Mesenchymal stem cell (in vitro differentiated cells and primary cell): Measurements from ENCODE around the gene PNPLA3.

Experiments
- DNase-seq: peaks from one replicate; pipeline ENCODE4 v3.0.0-alpha.2; 2013
- H2AFZ ChIP-seq: one replicate; pipeline ENCODE4 v1.6.1; 2013; ENCODE audit warnings: low read depth, mild to moderate bottlenecking, control low read depth, inconsistent platforms, low read length, moderate library complexity
- H2AK5ac ChIP-seq: 2 replicates; pipeline ENCODE4 v1.6.1; 2013; ENCODE audit warnings: low read length, moderate library complexity, mild to moderate bottlenecking, inconsistent platforms; ENCODE audit not compliant: severe bottlenecking
- H2BK120ac ChIP-seq: one replicate; pipeline ENCODE4 v1.6.1; 2013; ENCODE audit warnings: low read depth, mild to moderate bottlenecking, inconsistent platforms, low read length, moderate library complexity
- H2BK12ac ChIP-seq, 2 experiments: one replicate each; pipeline ENCODE4 v1.6.1; 2013; ENCODE audit warnings: inconsistent platforms in 2 of 2, low read length in 2 of 2, mild to moderate bottlenecking in 2 of 2, moderate library complexity in 2 of 2, control low read depth in 1 of 2
- H2BK15ac ChIP-seq: one replicate; pipeline ENCODE4 v1.6.1; 2013; ENCODE audit warnings: mild to moderate bottlenecking, low read depth, inconsistent platforms; ENCODE audit not compliant: poor library complexity, severe bottlenecking
- H2BK5ac ChIP-seq: 2 replicates; pipeline ENCODE4 v1.6.1; 2013; ENCODE audit warnings: low read depth, mild to moderate bottlenecking, low read length, control low read depth, inconsistent platforms; ENCODE audit not compliant: poor library complexity, severe bottlenecking
- H3K14ac ChIP-seq, 2 experiments: one replicate each; pipeline ENCODE4 v1.6.1; 2013; ENCODE audit warnings: inconsistent platforms in 2 of 2, low read length in 2 of 2, control low read depth in 1 of 2, mild to moderate bottlenecking in 1 of 2, moderate library complexity in 1 of 2
- H3K18ac ChIP-seq, 2 experiments: one replicate each; pipeline ENCODE4 v1.6.1; 2013; ENCODE audit warnings: inconsistent platforms in 2 of 2, low read length in 2 of 2, control low read depth in 1 of 2, low read depth in 1 of 2, mild to moderate bottlenecking in 1 of 2
- H3K23ac ChIP-seq, 2 experiments: one replicate each; pipeline ENCODE4 v1.6.1; 2013; ENCODE audit warnings: inconsistent platforms in 2 of 2, low read length in 2 of 2, mild to moderate bottlenecking in 2 of 2, moderate library complexity in 2 of 2, control low read depth in 1 of 2
- H3K27ac ChIP-seq: 2 replicates; pipeline ENCODE4 v1.5.1; 2013; ENCODE audit warnings: mild to moderate bottlenecking, moderate library complexity, low read length, control low read depth, inconsistent platforms; ENCODE audit not compliant: poor library complexity, severe bottlenecking
- H3K27me3 ChIP-seq, 2 experiments: 2 replicates each; pipeline versions ENCODE4 v1.6.1 to v1.7.0; 2013; ENCODE audit warnings: low read length in 2 of 2, mild to moderate bottlenecking in 2 of 2, moderate library complexity in 2 of 2, control low read depth in 1 of 2, inconsistent platforms in 1 of 2; ENCODE audit not compliant: control insufficient read depth in 1 of 2, insufficient read depth in 1 of 2
- H3K36me3 ChIP-seq, 2 experiments: 2 replicates each; pipeline versions ENCODE4 v1.6.1 to v1.7.0; 2013; ENCODE audit warnings: low read length in 2 of 2, control low read depth in 1 of 2, inconsistent platforms in 1 of 2, low read depth in 1 of 2, mild to moderate bottlenecking in 1 of 2; ENCODE audit not compliant: insufficient read depth in 2 of 2, control insufficient read depth in 1 of 2
- H3K4ac ChIP-seq, 2 experiments: one replicate each; pipeline ENCODE4 v1.6.1; 2013; ENCODE audit warnings: inconsistent platforms in 2 of 2, low read length in 2 of 2, mild to moderate bottlenecking in 2 of 2, moderate library complexity in 2 of 2, control low read depth in 1 of 2, low read depth in 1 of 2
- H3K4me1 ChIP-seq: 2 replicates; pipeline ENCODE4 v1.6.1; 2013; ENCODE audit warnings: low read depth, low read length, control low read depth; ENCODE audit not compliant: control insufficient read depth, insufficient read depth
- H3K4me2 ChIP-seq: 2 replicates; pipeline ENCODE4 v1.6.1; 2013; ENCODE audit warnings: low read length, mild to moderate bottlenecking, inconsistent platforms; ENCODE audit not compliant: poor library complexity, severe bottlenecking
- H3K4me3 ChIP-seq, 2 experiments: 2 replicates each; pipeline versions ENCODE4 v1.5.1 to v1.7.0; 2013; ENCODE audit warnings: low read length in 2 of 2, mild to moderate bottlenecking in 2 of 2, control low read depth in 1 of 2, low read depth in 1 of 2; ENCODE audit not compliant: insufficient read depth in 1 of 2
- H3K79me1 ChIP-seq: replicated peaks from 2 replicates; pipeline ENCODE4 v1.6.1; 2013; ENCODE audit warnings: mild to moderate bottlenecking, control low read depth, low read length, inconsistent platforms; ENCODE audit not compliant: poor library complexity, severe bottlenecking
- H3K9ac ChIP-seq: 2 replicates; pipeline ENCODE4 v1.7.0; 2013; ENCODE audit warnings: mild to moderate bottlenecking, low read length, moderate library complexity
- H3K9me3 ChIP-seq: 2 replicates; pipeline ENCODE4 v1.7.0; 2013; ENCODE audit warnings: mild to moderate bottlenecking, low read length; ENCODE audit not compliant: control insufficient read depth
- H4K8ac ChIP-seq: one replicate; pipeline ENCODE4 v1.6.1; 2013; ENCODE audit warnings: inconsistent platforms, mild to moderate bottlenecking, low read length, moderate library complexity
- H4K91ac ChIP-seq: one replicate; pipeline ENCODE4 v1.6.1; 2013; ENCODE audit warnings: mild to moderate bottlenecking, low read length, inconsistent platforms
- WGBS: methylation state at CpG from one replicate; pipeline ENCODE4 v1.1.7; 2013; ENCODE audit warnings: mixed read lengths; 5-methylcytosine and 5-hydroxymethylcytosine counted together

Gene PNPLA3

DNA sequence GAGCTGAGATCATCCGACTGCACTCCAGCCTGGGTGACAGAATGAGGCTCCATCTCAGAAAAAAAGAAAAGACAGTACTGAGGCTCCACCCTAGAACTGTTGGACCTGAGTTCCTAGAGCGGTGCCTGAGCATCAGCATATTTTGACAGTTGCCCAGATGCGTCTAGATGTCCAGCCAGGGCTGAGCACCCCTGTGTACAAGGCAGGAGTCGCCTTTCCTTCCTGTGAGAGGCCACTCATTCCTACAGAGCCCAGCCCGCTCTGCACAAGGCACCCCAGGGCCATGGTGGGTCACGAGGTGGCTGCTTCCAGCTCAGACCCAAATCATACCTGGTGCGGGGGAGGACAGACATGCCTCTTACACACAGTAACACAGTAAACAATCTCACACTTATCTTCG lies 47.5 kb downstream of the PNPLA3 start:
- 88% methylated on average over 8 of the region's 8 CpGs for WGBS
- no peak overlapping the region for H2BK5ac ChIP-seq
- H3K9ac ChIP-seq, result no peak overlapping the region
- H3K9me3 ChIP-seq, result no peaks in the 10 kb centered on the region
- no peak overlapping the region for H3K4me2 ChIP-seq
- H4K91ac ChIP-seq, result no peak overlapping the region
- no peak overlapping the region for H2AK5ac ChIP-seq
- no peak overlapping the region for H3K27ac ChIP-seq
- H2BK12ac ChIP-seq, result no peak overlapping the region
- peaks cover 30% of the 10 kb centered on the region for H3K79me1 ChIP-seq
- no peak overlapping the region for H2AFZ ChIP-seq
- H2BK15ac ChIP-seq, result no peak overlapping the region
- no peak overlapping the region for H3K14ac ChIP-seq
- DNase-seq, result no peak
- no peak overlapping the region for H3K18ac ChIP-seq
- no peak overlapping the region for H3K23ac ChIP-seq
- peaks cover 62 to 98% of the 10 kb centered on the region in 2 experiments for H3K36me3 ChIP-seq
- H3K4me3 ChIP-seq, result no peak overlapping the region
- no peak overlapping the region for H2BK120ac ChIP-seq
- H4K8ac ChIP-seq, result no peak overlapping the region
- H3K4ac ChIP-seq, result no peak overlapping the region
- no peaks in the 10 kb centered on the region for H3K27me3 ChIP-seq
- H3K4me1 ChIP-seq, result no peaks in the 10 kb centered on the region

GRCh38 chr22:43972931-43973462 lies 49.4 kb downstream of the PNPLA3 start:
- Histone ChIP-seq H3K79me1 (peaks cover 35% of the 10 kb centered on the region), H2BK15ac (no peak overlapping the region), H3K27me3 (no peaks in the 10 kb centered on the region), H4K91ac (no peak overlapping the region), H3K14ac (no peak overlapping the region), H3K23ac (no peak overlapping the region), H3K9me3 (no peaks in the 10 kb centered on the region), H3K9ac (no peak overlapping the region), H2BK12ac (no peak overlapping the region), H2BK5ac (no peak overlapping the region), H2BK120ac (no peak overlapping the region), H3K4me2 (no peak overlapping the region), H3K36me3 (peaks cover 66 to 98% of the 10 kb centered on the region in 2 experiments), H3K4me3 (no peak overlapping the region), H3K4me1 (no peaks in the 10 kb centered on the region), H2AK5ac (no peak overlapping the region), H3K4ac (no peak overlapping the region), H4K8ac (no peak overlapping the region), H3K18ac (no peak overlapping the region), H2AFZ (no peak overlapping the region), H3K27ac (no peak overlapping the region)
- 96% methylated on average over 8 of the region's 10 CpGs for whole genome bisulfite sequencing
- no peak for DNase-seq

- H2BK5ac ChIP-seq, result no peak overlapping the region
- no peak for DNase-seq
- peaks cover 32% of the 10 kb centered on the region for H3K79me1 ChIP-seq
- no peaks in the 10 kb centered on the region for H3K4me1 ChIP-seq
- H3K4me2 ChIP-seq, result no peak overlapping the region
- no peak overlapping the region for H3K23ac ChIP-seq
- H3K27me3 ChIP-seq, result no peaks in the 10 kb centered on the region
- no peaks in the 10 kb centered on the region for H3K9me3 ChIP-seq
- no peak overlapping the region for H3K9ac ChIP-seq
- no peak overlapping the region for H3K4me3 ChIP-seq
- no peak overlapping the region for H4K91ac ChIP-seq
- H2AK5ac ChIP-seq, result no peak overlapping the region
- H3K4ac ChIP-seq, result no peak overlapping the region
- no peak overlapping the region for H2AFZ ChIP-seq
- H4K8ac ChIP-seq, result no peak overlapping the region
- WGBS, result 93% methylated on average over 19 of the region's 19 CpGs
- H2BK15ac ChIP-seq, result no peak overlapping the region
- no peak overlapping the region for H2BK12ac ChIP-seq
- H3K36me3 ChIP-seq, result peaks cover 70 to 97% of the 10 kb centered on the region in 2 experiments
- no peak overlapping the region for H3K18ac ChIP-seq
- H3K27ac ChIP-seq, result no peak overlapping the region
- no peak overlapping the region for H2BK120ac ChIP-seq
- no peak overlapping the region for H3K14ac ChIP-seq
These were observed 50.5 kb downstream of the PNPLA3 start for GRCh38 chr22:43974028-43974545.

DNA sequence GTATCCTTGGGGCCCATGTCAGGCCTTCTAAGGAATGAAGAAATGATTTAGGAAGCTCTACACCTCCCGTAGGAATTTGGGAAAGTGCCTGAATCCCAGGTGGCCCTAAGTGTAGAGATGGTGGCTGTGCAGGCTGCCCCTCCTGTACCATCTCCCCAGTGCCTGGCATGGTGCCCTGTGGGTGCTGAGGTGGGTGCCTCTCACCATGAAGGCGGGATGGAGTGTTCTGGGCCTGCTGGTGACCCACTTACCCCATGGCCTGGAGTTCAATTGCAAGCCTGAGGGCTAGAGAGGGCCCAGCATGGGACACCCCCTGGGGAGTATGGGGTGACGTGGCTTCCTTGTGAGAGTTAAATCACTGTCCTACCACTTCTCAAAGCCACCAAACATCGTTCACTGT lies 51.4 kb downstream of the PNPLA3 start:
- no peak overlapping the region for H2BK120ac ChIP-seq
- H3K27me3 ChIP-seq, result no peaks in the 10 kb centered on the region
- 70% methylated on average over 4 of the region's 4 CpGs for WGBS
- no peak overlapping the region for H2BK12ac ChIP-seq
- no peak overlapping the region for H3K4me3 ChIP-seq
- no peak overlapping the region for H3K9ac ChIP-seq
- no peak overlapping the region for H4K91ac ChIP-seq
- H3K18ac ChIP-seq, result no peak overlapping the region
- H3K14ac ChIP-seq, result no peak overlapping the region
- H3K79me1 ChIP-seq, result peaks cover 26% of the 10 kb centered on the region
- no peak overlapping the region for H3K23ac ChIP-seq
- no peak for DNase-seq
- H3K4me2 ChIP-seq, result no peak overlapping the region
- no peak overlapping the region for H2AFZ ChIP-seq
- no peak overlapping the region for H2BK15ac ChIP-seq
- H3K36me3 ChIP-seq, result peaks cover 71 to 97% of the 10 kb centered on the region in 2 experiments
- H3K27ac ChIP-seq, result no peak overlapping the region
- no peak overlapping the region for H2AK5ac ChIP-seq
- H3K4ac ChIP-seq, result no peak overlapping the region
- H3K9me3 ChIP-seq, result no peaks in the 10 kb centered on the region
- H4K8ac ChIP-seq, result no peak overlapping the region
- no peak overlapping the region for H2BK5ac ChIP-seq
- no peaks in the 10 kb centered on the region for H3K4me1 ChIP-seq
